HepG2 (cell line): ENCODE measurements around the gene STX4. TPM values are rescaled to one million over a fixed set of nuclear protein-coding genes. Genes with fewer than 3 reads are reported as not detected.

Experiments
- RFX3 ChIP-seq: IDR thresholded peaks from 2 replicates; pipeline ENCODE4 v1.6.1; 2016; ENCODE audit warnings: missing biosample characterization, missing genetic modification reagents
- RORA ChIP-seq: sonication (generic); formaldehyde crosslinking; IDR thresholded peaks from 2 replicates; pipeline ENCODE4 v1.5.0; 2020; ENCODE audit warnings: mild to moderate bottlenecking, missing genetic modification reagents, moderate library complexity
- SKI ChIP-seq: fragments of 450-650 bp; IDR thresholded peaks from one replicate; pipeline ENCODE4 v1.6.1; 2018; ENCODE audit warnings: mild to moderate bottlenecking; ENCODE audit not compliant: partially characterized antibody
- ZNF232 ChIP-seq: sonication (generic); formaldehyde crosslinking; IDR thresholded peaks from 2 replicates; pipeline ENCODE4 v1.4.0; 2020; ENCODE audit warnings: missing genetic modification reagents, borderline replicate concordance
- ZNF44 ChIP-seq: sonication (generic); formaldehyde crosslinking; IDR thresholded peaks from 2 replicates; pipeline ENCODE4 v1.5.1; 2020; ENCODE audit warnings: mild to moderate bottlenecking, missing genetic modification reagents
- polyA plus RNA-seq, 8 experiments: library from polyadenylated mRNA; depleted of rRNA in 3 of 8; stranded (reverse) in 7 of 8; unstranded in 1 of 8; fragments of >200 nt; fragmentation: Illumina TruSeq in 4 of 8; extraction: Trizol in 4 of 8; gene quantifications; 2 replicates each; pipeline versions ENCODE4 v1.2.1 to v1.2.3, GENCODE V29; 2011 to 2016; ENCODE audit warnings: low read depth in 4 of 8, missing spikeins in 1 of 8, mixed read lengths in 1 of 8; ENCODE audit not compliant: insufficient read depth in 1 of 8
- total RNA-seq, 5 experiments: library from RNA; depleted of rRNA; stranded (reverse); fragments of >200 nt; fragmentation: Illumina TruSeq; extraction: Trizol; gene quantifications; 2 replicates each; pipeline ENCODE4 v1.2.3, GENCODE V29; 2016; ENCODE audit warnings: low read depth in 1 of 5
- TF ChIP-seq, protein P1 (sequence below): sonication (generic); formaldehyde crosslinking; IDR thresholded peaks from 2 replicates; pipeline ENCODE4 v1.5.1; 2020; ENCODE audit warnings: mild to moderate bottlenecking, moderate library complexity, missing genetic modification reagents
- TF ChIP-seq, protein P2 (sequence below): sonication (generic); formaldehyde crosslinking; IDR thresholded peaks from 2 replicates; pipeline ENCODE4 v1.5.1; 2020; ENCODE audit warnings: mild to moderate bottlenecking, missing genetic modification reagents, moderate library complexity
- TF ChIP-seq, protein P3 (sequence below): sonication (generic); formaldehyde crosslinking; IDR thresholded peaks from 2 replicates; pipeline ENCODE4 v1.5.0; 2020; ENCODE audit warnings: mild to moderate bottlenecking, low read depth, missing genetic modification reagents, borderline replicate concordance
- TF ChIP-seq, protein P4 (sequence below): sonication (generic); formaldehyde crosslinking; IDR thresholded peaks from 2 replicates; pipeline ENCODE4 v1.4.0; 2020; ENCODE audit warnings: missing genetic modification reagents, borderline replicate concordance
- TF ChIP-seq, protein P5 (sequence below): sonication (generic); formaldehyde crosslinking; IDR thresholded peaks from 2 replicates; pipeline ENCODE4 v1.4.0; 2020; ENCODE audit warnings: missing genetic modification reagents, borderline replicate concordance

The STX4 gene
- total and polyA plus RNA-seq, 2 of the 13 experiments (the other 11 are each of a cell fraction or from before 2014, with no cell fraction given) = 29.2 to 34.6 TPM

DNA sequence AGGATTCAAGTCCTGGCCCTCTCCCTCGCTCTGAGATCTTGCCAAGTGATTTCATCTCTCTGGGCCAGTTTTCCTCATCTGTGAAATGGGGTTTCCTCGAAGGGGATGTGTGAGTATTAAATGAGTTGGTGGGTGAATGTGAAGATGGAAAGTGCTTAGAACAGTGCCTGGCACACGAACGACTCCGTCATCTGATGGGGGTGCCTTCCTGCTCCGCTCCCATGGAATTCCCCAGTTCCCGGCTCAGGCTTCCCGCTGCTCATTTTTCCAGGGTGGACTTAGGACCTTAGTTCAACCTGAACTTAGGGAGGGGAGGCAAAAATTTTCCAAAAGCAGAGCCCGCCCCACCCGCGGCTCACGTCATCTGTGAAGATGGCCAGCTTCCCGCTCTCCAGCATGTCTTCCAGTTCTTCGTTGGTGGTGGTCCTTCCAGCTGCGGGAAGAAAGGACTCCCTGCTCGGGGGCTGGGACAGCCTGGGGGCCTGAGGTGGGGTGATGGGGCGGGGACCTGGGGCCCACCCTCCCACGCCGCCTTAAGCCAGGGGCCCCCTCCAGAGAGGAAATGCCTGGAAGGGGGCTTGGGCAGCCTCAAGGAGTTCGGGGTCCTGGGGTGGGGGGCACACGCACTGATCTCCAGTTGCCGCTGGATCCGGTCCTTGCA is 36.9 kb upstream of the STX4 start (continued):
- TF ChIP-seq ZNF232 (CRISPR knock-in tag) = no peak; the same call in 1 of the 2 replicates
- no peak for TF ChIP-seq SKI
- peak; percentile 37; the same call in 1 of the 2 replicates for TF ChIP-seq ZNF44 (CRISPR knock-in tag)
- TF ChIP-seq, protein P1, sequence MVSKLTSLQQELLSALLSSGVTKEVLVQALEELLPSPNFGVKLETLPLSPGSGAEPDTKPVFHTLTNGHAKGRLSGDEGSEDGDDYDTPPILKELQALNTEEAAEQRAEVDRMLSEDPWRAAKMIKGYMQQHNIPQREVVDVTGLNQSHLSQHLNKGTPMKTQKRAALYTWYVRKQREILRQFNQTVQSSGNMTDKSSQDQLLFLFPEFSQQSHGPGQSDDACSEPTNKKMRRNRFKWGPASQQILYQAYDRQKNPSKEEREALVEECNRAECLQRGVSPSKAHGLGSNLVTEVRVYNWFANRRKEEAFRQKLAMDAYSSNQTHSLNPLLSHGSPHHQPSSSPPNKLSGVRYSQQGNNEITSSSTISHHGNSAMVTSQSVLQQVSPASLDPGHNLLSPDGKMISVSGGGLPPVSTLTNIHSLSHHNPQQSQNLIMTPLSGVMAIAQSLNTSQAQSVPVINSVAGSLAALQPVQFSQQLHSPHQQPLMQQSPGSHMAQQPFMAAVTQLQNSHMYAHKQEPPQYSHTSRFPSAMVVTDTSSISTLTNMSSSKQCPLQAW (CRISPR knock-in tag) = peak; percentile 57; the same call in 1 of the 2 replicates
- TF ChIP-seq, protein P2, sequence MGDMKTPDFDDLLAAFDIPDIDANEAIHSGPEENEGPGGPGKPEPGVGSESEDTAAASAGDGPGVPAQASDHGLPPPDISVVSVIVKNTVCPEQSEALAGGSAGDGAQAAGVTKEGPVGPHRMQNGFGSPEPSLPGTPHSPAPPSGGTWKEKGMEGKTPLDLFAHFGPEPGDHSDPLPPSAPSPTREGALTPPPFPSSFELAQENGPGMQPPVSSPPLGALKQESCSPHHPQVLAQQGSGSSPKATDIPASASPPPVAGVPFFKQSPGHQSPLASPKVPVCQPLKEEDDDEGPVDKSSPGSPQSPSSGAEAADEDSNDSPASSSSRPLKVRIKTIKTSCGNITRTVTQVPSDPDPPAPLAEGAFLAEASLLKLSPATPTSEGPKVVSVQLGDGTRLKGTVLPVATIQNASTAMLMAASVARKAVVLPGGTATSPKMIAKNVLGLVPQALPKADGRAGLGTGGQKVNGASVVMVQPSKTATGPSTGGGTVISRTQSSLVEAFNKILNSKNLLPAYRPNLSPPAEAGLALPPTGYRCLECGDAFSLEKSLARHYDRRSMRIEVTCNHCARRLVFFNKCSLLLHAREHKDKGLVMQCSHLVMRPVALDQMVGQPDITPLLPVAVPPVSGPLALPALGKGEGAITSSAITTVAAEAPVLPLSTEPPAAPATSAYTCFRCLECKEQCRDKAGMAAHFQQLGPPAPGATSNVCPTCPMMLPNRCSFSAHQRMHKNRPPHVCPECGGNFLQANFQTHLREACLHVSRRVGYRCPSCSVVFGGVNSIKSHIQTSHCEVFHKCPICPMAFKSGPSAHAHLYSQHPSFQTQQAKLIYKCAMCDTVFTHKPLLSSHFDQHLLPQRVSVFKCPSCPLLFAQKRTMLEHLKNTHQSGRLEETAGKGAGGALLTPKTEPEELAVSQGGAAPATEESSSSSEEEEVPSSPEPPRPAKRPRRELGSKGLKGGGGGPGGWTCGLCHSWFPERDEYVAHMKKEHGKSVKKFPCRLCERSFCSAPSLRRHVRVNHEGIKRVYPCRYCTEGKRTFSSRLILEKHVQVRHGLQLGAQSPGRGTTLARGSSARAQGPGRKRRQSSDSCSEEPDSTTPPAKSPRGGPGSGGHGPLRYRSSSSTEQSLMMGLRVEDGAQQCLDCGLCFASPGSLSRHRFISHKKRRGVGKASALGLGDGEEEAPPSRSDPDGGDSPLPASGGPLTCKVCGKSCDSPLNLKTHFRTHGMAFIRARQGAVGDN = peak; percentile 55; the same call in 1 of the 2 replicates
- no peak for TF ChIP-seq RFX3
- TF ChIP-seq, protein P3, sequence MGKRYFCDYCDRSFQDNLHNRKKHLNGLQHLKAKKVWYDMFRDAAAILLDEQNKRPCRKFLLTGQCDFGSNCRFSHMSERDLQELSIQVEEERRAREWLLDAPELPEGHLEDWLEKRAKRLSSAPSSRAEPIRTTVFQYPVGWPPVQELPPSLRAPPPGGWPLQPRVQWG = no peak
- TF ChIP-seq, protein P4, sequence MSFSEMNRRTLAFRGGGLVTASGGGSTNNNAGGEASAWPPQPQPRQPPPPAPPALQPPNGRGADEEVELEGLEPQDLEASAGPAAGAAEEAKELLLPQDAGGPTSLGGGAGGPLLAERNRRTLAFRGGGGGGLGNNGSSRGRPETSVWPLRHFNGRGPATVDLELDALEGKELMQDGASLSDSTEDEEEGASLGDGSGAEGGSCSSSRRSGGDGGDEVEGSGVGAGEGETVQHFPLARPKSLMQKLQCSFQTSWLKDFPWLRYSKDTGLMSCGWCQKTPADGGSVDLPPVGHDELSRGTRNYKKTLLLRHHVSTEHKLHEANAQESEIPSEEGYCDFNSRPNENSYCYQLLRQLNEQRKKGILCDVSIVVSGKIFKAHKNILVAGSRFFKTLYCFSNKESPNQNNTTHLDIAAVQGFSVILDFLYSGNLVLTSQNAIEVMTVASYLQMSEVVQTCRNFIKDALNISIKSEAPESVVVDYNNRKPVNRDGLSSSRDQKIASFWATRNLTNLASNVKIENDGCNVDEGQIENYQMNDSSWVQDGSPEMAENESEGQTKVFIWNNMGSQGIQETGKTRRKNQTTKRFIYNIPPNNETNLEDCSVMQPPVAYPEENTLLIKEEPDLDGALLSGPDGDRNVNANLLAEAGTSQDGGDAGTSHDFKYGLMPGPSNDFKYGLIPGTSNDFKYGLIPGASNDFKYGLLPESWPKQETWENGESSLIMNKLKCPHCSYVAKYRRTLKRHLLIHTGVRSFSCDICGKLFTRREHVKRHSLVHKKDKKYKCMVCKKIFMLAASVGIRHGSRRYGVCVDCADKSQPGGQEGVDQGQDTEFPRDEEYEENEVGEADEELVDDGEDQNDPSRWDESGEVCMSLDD (CRISPR knock-in tag) = no peak
- TF ChIP-seq RORA = no peak
- TF ChIP-seq, protein P5, sequence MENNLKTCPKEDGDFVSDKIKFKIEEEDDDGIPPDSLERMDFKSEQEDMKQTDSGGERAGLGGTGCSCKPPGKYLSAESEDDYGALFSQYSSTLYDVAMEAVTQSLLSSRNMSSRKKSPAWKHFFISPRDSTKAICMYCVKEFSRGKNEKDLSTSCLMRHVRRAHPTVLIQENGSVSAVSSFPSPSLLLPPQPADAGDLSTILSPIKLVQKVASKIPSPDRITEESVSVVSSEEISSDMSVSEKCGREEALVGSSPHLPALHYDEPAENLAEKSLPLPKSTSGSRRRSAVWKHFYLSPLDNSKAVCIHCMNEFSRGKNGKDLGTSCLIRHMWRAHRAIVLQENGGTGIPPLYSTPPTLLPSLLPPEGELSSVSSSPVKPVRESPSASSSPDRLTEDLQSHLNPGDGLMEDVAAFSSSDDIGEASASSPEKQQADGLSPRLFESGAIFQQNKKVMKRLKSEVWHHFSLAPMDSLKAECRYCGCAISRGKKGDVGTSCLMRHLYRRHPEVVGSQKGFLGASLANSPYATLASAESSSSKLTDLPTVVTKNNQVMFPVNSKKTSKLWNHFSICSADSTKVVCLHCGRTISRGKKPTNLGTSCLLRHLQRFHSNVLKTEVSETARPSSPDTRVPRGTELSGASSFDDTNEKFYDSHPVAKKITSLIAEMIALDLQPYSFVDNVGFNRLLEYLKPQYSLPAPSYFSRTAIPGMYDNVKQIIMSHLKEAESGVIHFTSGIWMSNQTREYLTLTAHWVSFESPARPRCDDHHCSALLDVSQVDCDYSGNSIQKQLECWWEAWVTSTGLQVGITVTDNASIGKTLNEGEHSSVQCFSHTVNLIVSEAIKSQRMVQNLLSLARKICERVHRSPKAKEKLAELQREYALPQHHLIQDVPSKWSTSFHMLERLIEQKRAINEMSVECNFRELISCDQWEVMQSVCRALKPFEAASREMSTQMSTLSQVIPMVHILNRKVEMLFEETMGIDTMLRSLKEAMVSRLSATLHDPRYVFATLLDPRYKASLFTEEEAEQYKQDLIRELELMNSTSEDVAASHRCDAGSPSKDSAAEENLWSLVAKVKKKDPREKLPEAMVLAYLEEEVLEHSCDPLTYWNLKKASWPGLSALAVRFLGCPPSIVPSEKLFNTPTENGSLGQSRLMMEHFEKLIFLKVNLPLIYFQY (CRISPR knock-in tag) = no peak
